A673 (cell line): ENCODE measurements around the gene MSH6.

Source experiments
- EZH2 ChIP-seq: fragments of 200-600 bp; sonication (generic); IDR thresholded peaks from 2 replicates; pipeline ENCODE4 v1.6.1; 2017; ENCODE audit warnings: borderline replicate concordance, low read depth, mild to moderate bottlenecking, mixed read lengths, antibody characterized with exemption, low read length; ENCODE audit not compliant: poor library complexity, severe bottlenecking
- TF ChIP-seq, protein P1 (sequence below): fragments of 300-800, 200-600 bp; sonication (generic); conservative IDR thresholded peaks from 2 replicates; pipeline ENCODE4 v1.5.1; 2017; ENCODE audit warnings: low read depth, mild to moderate bottlenecking, antibody characterized with exemption, low read length, moderate library complexity, mixed read lengths

GRCh38 chr2:47735136-47735869 is 47.6 kb upstream of the MSH6 start:
- TF ChIP-seq, protein P1, sequence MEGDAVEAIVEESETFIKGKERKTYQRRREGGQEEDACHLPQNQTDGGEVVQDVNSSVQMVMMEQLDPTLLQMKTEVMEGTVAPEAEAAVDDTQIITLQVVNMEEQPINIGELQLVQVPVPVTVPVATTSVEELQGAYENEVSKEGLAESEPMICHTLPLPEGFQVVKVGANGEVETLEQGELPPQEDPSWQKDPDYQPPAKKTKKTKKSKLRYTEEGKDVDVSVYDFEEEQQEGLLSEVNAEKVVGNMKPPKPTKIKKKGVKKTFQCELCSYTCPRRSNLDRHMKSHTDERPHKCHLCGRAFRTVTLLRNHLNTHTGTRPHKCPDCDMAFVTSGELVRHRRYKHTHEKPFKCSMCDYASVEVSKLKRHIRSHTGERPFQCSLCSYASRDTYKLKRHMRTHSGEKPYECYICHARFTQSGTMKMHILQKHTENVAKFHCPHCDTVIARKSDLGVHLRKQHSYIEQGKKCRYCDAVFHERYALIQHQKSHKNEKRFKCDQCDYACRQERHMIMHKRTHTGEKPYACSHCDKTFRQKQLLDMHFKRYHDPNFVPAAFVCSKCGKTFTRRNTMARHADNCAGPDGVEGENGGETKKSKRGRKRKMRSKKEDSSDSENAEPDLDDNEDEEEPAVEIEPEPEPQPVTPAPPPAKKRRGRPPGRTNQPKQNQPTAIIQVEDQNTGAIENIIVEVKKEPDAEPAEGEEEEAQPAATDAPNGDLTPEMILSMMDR, result no peak
- TF ChIP-seq EZH2, result no peak
